Astrocyte of the spinal cord (primary cell): ENCODE results near the gene POU6F2.

Experiments used
- DNase-seq: peaks from one replicate; pipeline ENCODE4 v3.0.0; 2011; ENCODE audit warnings: low read depth, low spot score
- H3K4me3 ChIP-seq: 2 replicates; pipeline ENCODE4 v1.5.1; 2011; ENCODE audit warnings: low read depth, mild to moderate bottlenecking, low read length, moderate library complexity
- CTCF ChIP-seq: IDR thresholded peaks from 2 replicates; pipeline ENCODE4 v1.5.1; 2012; ENCODE audit warnings: low read depth, mild to moderate bottlenecking, low read length, inconsistent platforms
- in situ Hi-C: cut with HindIII; loops from 2 replicates; pipeline ENCODE4 v1.10.0; 2017; ENCODE audit warnings: low sequenced_read_pairs

The POU6F2 gene

GRCh38 chr7:39432807-39433416 is 455.2 kb downstream of the POU6F2 start:
- H3K4me3 ChIP-seq: no peak overlapping the region
- DNase-seq: no peak
- TF ChIP-seq CTCF: no peak
- in situ Hi-C loops: no loop called here

GRCh38 chr7:39433550-39433949 is 455.8 kb downstream of the POU6F2 start:
- no peak for DNase-seq
- no peak overlapping the region for H3K4me3 ChIP-seq
- TF ChIP-seq CTCF: no peak
- in situ Hi-C loops: no loop called here

DNA sequence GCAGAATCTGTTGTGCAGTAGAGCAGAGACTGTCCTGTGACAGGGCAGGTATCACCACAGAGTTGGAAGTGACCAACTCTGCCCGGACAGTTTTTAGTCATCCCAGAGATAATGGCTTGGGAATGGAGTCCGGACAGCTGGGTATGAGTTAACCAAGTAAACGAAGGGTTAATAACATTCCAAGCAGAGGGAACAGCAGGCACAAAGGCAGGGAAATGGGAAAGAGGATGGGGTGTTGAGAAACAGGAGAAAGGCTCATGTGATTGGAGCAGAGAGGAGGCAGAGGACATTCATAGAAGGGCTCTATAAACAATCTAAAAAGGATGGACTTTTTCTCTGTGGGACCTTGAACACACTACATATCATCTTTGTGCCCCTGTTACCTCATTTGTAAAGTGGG is 456.3 kb downstream of the POU6F2 start:
- DNase-seq: no peak
- no peak for TF ChIP-seq CTCF
- in situ Hi-C loops: no loop called here
- H3K4me3 ChIP-seq: no peak overlapping the region

- no peak for DNase-seq
- no peak overlapping the region for H3K4me3 ChIP-seq
- no peak for TF ChIP-seq CTCF
- in situ Hi-C loops: no loop called here
These were observed 468.8 kb downstream of the POU6F2 start for GRCh38 chr7:39446546-39446945.

GRCh38 chr7:39451901-39452300 is 474.2 kb downstream of the POU6F2 start:
- DNase-seq: no peak
- TF ChIP-seq CTCF: no peak
- H3K4me3 ChIP-seq: no peak overlapping the region
- in situ Hi-C loops: no loop called here

- peak; percentile 89 for TF ChIP-seq CTCF
- DNase-seq: peak; percentile 30
- in situ Hi-C loops: no loop called here
- H3K4me3 ChIP-seq: no peak overlapping the region
These were observed 476.1 kb downstream of the POU6F2 start for GRCh38 chr7:39453743-39454355.
